Caco-2 (cell line): ENCODE data around the gene SIRT1. TPM values are rescaled to one million over a fixed set of nuclear protein-coding genes. Genes with fewer than 3 reads are reported as not detected.

Experiments
- BruUV-seq: library from RNA; stranded (reverse); fragments of 400-500 nt; replicated peaks from 2 replicates; lab custom pipeline; 2021; lab: Mats Ljungman, UMichigan
- CTCF ChIA-PET: fragments of 300-600 bp; sonication (Branson Sonifier 250); formaldehyde crosslinking; loops from one replicate; lab custom pipeline; 2022; ENCODE audit warnings: antibody characterized with exemption; lab: Charles Lee
- POLR2A ChIA-PET: fragments of 300-600 bp; sonication (Branson Sonifier 250); formaldehyde crosslinking; loops from one replicate; lab custom pipeline; 2022; ENCODE audit warnings: antibody characterized with exemption; lab: Charles Lee
- DNase-seq, 2 experiments: peaks; one replicate each; pipeline versions ENCODE4 v3.0.0 to v3.0.0-alpha.2; 2020 to 2022
- H3K27me3 ChIP-seq: replicated peaks from 2 replicates; pipeline ENCODE4 v1.6.0; 2011; ENCODE audit warnings: low read length; ENCODE audit not compliant: control insufficient read depth, insufficient read depth
- H3K36me3 ChIP-seq: 2 replicates; pipeline ENCODE4 v1.5.1; 2011; ENCODE audit warnings: low read length; ENCODE audit not compliant: control insufficient read depth, insufficient read depth
- H3K4me1 ChIP-seq: fragments of 250-450 bp; sonication (Bioruptor Pico); 2 replicates; pipeline ENCODE4 v1.5.1; 2020; ENCODE audit warnings: mild to moderate bottlenecking
- H3K4me3 ChIP-seq: 2 replicates; pipeline ENCODE4 v1.5.1; 2011; ENCODE audit warnings: low read depth, mild to moderate bottlenecking, control low read depth, low read length
- H3K9me3 ChIP-seq: fragments of 250-450 bp; sonication (Bioruptor Pico); 2 replicates; pipeline ENCODE4 v1.5.1; 2020; ENCODE audit warnings: mild to moderate bottlenecking, moderate library complexity
- H3K27ac Mint-ChIP-seq: one replicate; pipeline ENCODE4 v1.8.0; 2022; ENCODE audit warnings: mixed read lengths; ENCODE audit not compliant: unreplicated experiment
- H3K27me3 Mint-ChIP-seq: one replicate; pipeline ENCODE4 v1.8.0; 2022; ENCODE audit warnings: mixed read lengths; ENCODE audit not compliant: insufficient read depth, unreplicated experiment
- H3K36me3 Mint-ChIP-seq: one replicate; pipeline ENCODE4 v1.8.0; 2022; ENCODE audit warnings: mild to moderate bottlenecking, mixed read lengths; ENCODE audit not compliant: insufficient read depth, unreplicated experiment
- H3K4me1 Mint-ChIP-seq: one replicate; pipeline ENCODE4 v1.8.0; 2022; ENCODE audit warnings: low read depth, mixed read lengths; ENCODE audit not compliant: unreplicated experiment
- H3K4me3 Mint-ChIP-seq: one replicate; pipeline ENCODE4 v1.8.0; 2022; ENCODE audit warnings: mild to moderate bottlenecking, moderate library complexity, mixed read lengths; ENCODE audit not compliant: unreplicated experiment
- H3K9me3 Mint-ChIP-seq: one replicate; pipeline ENCODE4 v1.8.0; 2022; ENCODE audit warnings: mixed read lengths; ENCODE audit not compliant: unreplicated experiment
- intact Hi-C: fragments of 100-400 bp; cut with micrococcal nuclease; formaldehyde crosslinking; loops from one replicate; pipeline ENCODE4 v1.10.0; 2022; ENCODE audit not compliant: unreplicated experiment
- total RNA-seq: library from RNA; stranded (reverse); gene quantifications from 2 replicates; pipeline ENCODE4 v1.2.3, GENCODE V29; 2022
- TF ChIP-seq, protein P1 (sequence below), 2 experiments: fragments of 200-600 bp in 1 of 2; IDR thresholded peaks; 1 replicate in 1 of 2; 2 replicates in 1 of 2; pipeline versions ENCODE4 v1.5.1 to v1.8.0; 2011 to 2022; ENCODE audit warnings: antibody characterized with exemption in 1 of 2, control low read depth in 1 of 2, inconsistent platforms in 1 of 2, low read depth in 1 of 2, low read length in 1 of 2, mild to moderate bottlenecking in 1 of 2, moderate library complexity in 1 of 2; ENCODE audit not compliant: insufficient read depth in 1 of 2, severe bottlenecking in 1 of 2, unreplicated experiment in 1 of 2

The SIRT1 gene
- total RNA-seq, 1 experiment from 2014 or later, result 43.1 TPM

DNA sequence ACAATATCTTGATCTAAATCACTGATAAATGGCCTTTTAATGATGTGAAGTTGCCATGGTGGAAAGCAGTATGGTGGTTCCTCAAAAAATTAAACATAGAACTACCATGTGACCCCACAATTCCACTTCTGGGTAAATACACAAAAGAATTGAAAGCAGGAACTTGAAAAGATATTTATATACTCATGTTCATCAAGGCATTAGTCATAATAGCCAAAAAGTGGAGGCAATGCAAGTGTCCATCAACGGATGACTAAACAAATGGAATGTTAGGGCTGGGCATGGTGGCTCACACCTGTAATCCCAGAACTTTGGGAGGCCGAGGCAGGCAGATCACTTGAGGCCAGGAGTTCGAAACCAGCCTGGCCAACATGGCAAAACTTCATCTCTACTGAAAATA lies 44.5 kb upstream of the SIRT1 start:
- DNase-seq, result no peak
- Histone ChIP-seq H3K4me3 (no peak overlapping the region), H3K36me3 (no peaks in the 10 kb centered on the region), H3K4me1 (peaks cover 9% of the 10 kb centered on the region), H3K9me3 (peaks cover 11% of the 10 kb centered on the region; the same call in 1 of the 2 replicates), H3K27me3 (no peaks in the 10 kb centered on the region)
- H3K27ac Mint-ChIP-seq, result no peak overlapping the region
- H3K27me3 Mint-ChIP-seq, result no peaks in the 10 kb centered on the region
- intact Hi-C loops, result no loop called here
- peaks cover 7% of the 10 kb centered on the region for H3K4me1 Mint-ChIP-seq
- ChIA-PET CTCF (no interaction called here), POLR2A (no interaction called here)
- no peaks in the 10 kb centered on the region for H3K36me3 Mint-ChIP-seq
- no TSS peak for BruUV-seq
- TF ChIP-seq, protein P1, sequence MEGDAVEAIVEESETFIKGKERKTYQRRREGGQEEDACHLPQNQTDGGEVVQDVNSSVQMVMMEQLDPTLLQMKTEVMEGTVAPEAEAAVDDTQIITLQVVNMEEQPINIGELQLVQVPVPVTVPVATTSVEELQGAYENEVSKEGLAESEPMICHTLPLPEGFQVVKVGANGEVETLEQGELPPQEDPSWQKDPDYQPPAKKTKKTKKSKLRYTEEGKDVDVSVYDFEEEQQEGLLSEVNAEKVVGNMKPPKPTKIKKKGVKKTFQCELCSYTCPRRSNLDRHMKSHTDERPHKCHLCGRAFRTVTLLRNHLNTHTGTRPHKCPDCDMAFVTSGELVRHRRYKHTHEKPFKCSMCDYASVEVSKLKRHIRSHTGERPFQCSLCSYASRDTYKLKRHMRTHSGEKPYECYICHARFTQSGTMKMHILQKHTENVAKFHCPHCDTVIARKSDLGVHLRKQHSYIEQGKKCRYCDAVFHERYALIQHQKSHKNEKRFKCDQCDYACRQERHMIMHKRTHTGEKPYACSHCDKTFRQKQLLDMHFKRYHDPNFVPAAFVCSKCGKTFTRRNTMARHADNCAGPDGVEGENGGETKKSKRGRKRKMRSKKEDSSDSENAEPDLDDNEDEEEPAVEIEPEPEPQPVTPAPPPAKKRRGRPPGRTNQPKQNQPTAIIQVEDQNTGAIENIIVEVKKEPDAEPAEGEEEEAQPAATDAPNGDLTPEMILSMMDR (IDR thresholded peaks at IDR 0.05; ENCODE audit: insufficient read depth in 1 of 2, low read depth in 1 of 2, low read length in 1 of 2, severe bottlenecking in 1 of 2, unreplicated experiment in 1 of 2), result no peak
- H3K9me3 Mint-ChIP-seq, result no peaks in the 10 kb centered on the region
- no peak overlapping the region for H3K4me3 Mint-ChIP-seq

DNA sequence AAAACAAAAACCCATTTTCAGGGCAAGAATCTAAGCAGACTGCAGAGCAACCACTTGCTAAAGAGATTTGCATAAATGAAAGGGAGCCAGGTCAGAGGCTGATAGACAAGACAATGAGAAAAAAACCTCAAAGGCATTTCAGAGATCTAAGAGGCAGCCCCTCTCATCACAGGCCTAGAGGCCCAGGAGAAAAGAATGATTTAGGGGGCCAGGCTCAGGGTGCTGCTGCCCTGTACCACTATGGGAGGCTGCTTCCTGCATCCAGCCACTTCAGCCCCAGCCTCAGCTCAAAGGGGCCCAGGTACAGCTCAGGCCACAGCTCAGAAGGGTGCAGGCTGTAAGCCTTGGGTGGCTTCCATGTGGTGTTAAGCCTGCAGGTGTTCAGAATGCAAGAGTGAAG lies 42.7 kb upstream of the SIRT1 start:
- H3K9me3 Mint-ChIP-seq, result no peaks in the 10 kb centered on the region
- peaks cover 7% of the 10 kb centered on the region for H3K4me1 Mint-ChIP-seq
- H3K36me3 Mint-ChIP-seq, result no peaks in the 10 kb centered on the region
- POLR2A ChIA-PET, result no interaction called here
- CTCF ChIA-PET, result no interaction called here
- TF ChIP-seq, protein P1 (IDR thresholded peaks at IDR 0.05; ENCODE audit: insufficient read depth in 1 of 2, low read depth in 1 of 2, low read length in 1 of 2, severe bottlenecking in 1 of 2, unreplicated experiment in 1 of 2), result no peak
- no peak for DNase-seq
- H3K4me3 Mint-ChIP-seq, result no peak overlapping the region
- no peaks in the 10 kb centered on the region for H3K27me3 Mint-ChIP-seq
- Histone ChIP-seq H3K36me3 (no peaks in the 10 kb centered on the region), H3K4me1 (peaks cover 9% of the 10 kb centered on the region), H3K27me3 (no peaks in the 10 kb centered on the region), H3K9me3 (peaks cover 11% of the 10 kb centered on the region; the same call in 1 of the 2 replicates), H3K4me3 (no peak overlapping the region)
- BruUV-seq, result no TSS peak
- no peak overlapping the region for H3K27ac Mint-ChIP-seq
- intact Hi-C loops, result no loop called here

DNA sequence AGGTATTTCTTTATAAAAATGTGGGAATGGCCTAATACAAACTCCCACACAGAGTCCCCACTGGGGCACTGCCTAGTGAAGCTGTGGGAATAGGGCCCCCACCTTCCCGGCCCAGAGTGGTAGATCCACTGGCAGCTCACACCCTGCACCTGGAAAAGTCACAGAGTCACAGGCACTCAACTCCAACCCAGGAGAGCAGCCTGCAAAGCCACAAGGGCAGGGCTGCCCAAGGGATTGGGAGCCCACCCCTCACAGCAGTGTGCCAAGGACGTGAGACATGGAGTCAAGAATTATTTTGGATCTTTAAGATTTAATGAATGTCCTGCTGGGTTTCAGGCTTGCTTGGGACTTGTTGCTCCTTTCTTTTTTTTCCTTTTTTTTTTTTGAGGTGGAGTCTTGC lies 41.2 kb upstream of the SIRT1 start:
- Mint-ChIP-seq H3K4me3 (no peak overlapping the region), H3K4me1 (peaks cover 7% of the 10 kb centered on the region), H3K36me3 (no peaks in the 10 kb centered on the region), H3K9me3 (no peaks in the 10 kb centered on the region), H3K27ac (no peak overlapping the region), H3K27me3 (no peaks in the 10 kb centered on the region)
- CTCF ChIA-PET, result no interaction called here
- Histone ChIP-seq H3K9me3 (peaks cover 11% of the 10 kb centered on the region; the same call in 1 of the 2 replicates), H3K27me3 (no peaks in the 10 kb centered on the region), H3K36me3 (no peaks in the 10 kb centered on the region), H3K4me3 (no peak overlapping the region), H3K4me1 (peaks cover 6% of the 10 kb centered on the region; the same call in 1 of the 2 replicates)
- intact Hi-C loops, result no loop called here
- TF ChIP-seq, protein P1 (IDR thresholded peaks at IDR 0.05; ENCODE audit: insufficient read depth in 1 of 2, low read depth in 1 of 2, low read length in 1 of 2, severe bottlenecking in 1 of 2, unreplicated experiment in 1 of 2), result no peak
- no peak for DNase-seq
- POLR2A ChIA-PET, result no interaction called here
- BruUV-seq, result no TSS peak
